Epithelial cell of esophagus (primary cell): ENCODE measurements around the gene LTB4R2.
"Not testable (repeated sequence)": the region's sequence is repeated elsewhere in the genome, so short reads cannot be mapped to it uniquely, and the experiment has no call there.

ENCODE experiments used
- DNase-seq: peaks from one replicate; pipeline ENCODE4 v3.0.0; 2010; ENCODE audit warnings: low read depth
- H3K4me3 ChIP-seq: 2 replicates; pipeline ENCODE4 v1.5.1; 2011; ENCODE audit warnings: mild to moderate bottlenecking, low read length, control low read depth
- TF ChIP-seq, protein P1 (sequence below): IDR thresholded peaks from 2 replicates; pipeline ENCODE4 v1.5.1; 2011; ENCODE audit warnings: low read depth, mild to moderate bottlenecking, low read length, control low read depth, inconsistent platforms; ENCODE audit not compliant: insufficient read depth; ENCODE audit errors: missing control alignments

Gene LTB4R2

DNA sequence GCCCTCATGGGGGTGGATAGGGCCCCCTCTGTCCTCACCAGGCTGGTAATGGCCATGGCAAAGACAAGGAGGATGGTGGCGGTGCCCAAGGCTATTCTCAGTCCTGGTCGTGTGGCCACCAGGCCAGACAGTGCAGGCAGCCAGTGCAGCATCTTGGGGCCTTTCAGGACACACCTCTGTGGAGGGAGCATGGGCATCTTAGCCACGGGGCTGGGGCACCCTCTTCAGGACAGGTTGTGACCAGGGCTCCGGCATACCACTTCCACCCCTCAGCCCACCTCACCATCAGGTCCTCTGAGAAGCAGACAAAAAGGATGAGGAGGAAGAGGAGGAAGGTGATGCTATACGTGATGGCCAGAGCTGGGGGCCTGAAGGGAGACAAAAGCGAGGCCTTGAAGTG, 14.1 kb downstream of the LTB4R2 start:
- no peak for DNase-seq
- TF ChIP-seq, protein P1, sequence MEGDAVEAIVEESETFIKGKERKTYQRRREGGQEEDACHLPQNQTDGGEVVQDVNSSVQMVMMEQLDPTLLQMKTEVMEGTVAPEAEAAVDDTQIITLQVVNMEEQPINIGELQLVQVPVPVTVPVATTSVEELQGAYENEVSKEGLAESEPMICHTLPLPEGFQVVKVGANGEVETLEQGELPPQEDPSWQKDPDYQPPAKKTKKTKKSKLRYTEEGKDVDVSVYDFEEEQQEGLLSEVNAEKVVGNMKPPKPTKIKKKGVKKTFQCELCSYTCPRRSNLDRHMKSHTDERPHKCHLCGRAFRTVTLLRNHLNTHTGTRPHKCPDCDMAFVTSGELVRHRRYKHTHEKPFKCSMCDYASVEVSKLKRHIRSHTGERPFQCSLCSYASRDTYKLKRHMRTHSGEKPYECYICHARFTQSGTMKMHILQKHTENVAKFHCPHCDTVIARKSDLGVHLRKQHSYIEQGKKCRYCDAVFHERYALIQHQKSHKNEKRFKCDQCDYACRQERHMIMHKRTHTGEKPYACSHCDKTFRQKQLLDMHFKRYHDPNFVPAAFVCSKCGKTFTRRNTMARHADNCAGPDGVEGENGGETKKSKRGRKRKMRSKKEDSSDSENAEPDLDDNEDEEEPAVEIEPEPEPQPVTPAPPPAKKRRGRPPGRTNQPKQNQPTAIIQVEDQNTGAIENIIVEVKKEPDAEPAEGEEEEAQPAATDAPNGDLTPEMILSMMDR = no peak
- no peak overlapping the region for H3K4me3 ChIP-seq

DNA sequence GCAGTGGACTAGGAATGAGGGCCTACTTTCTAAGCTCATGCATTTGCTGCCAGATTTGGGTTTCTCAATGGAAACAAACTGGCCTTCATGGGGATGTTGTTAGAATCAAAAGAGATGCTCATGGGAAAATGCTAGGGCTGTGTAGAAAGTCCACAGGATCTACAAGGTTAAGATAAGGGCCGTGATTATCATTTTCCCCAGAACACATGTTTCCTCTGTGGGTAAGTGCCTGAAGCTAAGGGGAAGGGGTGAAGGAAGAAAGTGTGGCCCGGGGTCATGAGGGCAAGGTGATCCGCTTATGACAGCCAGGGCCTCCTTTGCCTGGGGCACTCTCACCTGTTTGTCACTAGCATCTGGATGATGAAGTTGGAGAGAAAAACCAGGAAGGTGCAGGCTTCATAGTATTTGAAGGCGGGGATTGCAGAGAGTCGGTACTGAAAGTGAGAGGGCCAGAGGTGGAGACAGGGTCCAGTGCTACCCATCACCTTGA, 15.1 kb downstream of the LTB4R2 start:
- no peak for DNase-seq
- TF ChIP-seq, protein P1 = no peak
- no peak overlapping the region for H3K4me3 ChIP-seq

DNA sequence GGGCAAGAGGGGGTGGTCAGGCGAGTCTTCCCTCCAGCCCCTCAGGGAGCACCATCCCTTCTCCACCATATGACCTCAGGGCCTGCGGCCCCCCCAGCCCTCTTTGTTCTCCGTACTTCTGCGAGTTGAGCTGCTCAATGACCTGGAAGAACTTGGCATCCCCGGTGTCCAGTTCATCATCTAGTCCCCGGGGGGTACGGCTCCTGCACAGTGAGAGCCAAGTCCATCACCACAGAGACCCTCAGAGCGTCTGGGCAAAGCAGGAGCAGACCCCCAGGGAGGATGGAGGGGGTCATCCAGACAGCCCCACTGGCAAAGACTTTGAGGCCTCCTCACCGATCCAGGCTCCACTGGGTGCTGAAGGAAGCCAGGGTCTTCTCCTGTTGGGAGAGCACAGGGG, 16.0 kb downstream of the LTB4R2 start:
- TF ChIP-seq, protein P1 = no peak
- DNase-seq = no peak
- H3K4me3 ChIP-seq = no peak overlapping the region

DNA sequence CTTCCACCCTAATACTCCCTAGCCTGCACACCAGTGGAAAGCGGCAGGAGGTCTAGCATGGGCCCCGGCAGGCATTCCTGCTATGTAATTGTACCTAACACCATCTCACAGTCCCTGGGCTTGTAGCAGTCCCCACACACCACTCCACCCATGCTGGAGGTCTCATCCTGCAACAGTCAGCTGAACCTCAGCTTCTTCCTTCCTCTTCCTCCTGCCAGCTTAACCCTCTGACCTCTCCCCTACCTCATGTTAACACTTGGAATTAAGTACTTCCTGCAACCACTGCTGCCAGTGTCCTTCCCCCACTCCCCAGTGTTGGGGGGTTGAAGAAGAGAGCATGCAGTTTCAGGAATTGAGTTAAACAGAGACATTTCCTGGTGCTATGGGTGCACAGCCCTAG, 17.4 kb downstream of the LTB4R2 start:
- no peak for DNase-seq
- TF ChIP-seq, protein P1 = no peak
- no peak overlapping the region for H3K4me3 ChIP-seq

DNA sequence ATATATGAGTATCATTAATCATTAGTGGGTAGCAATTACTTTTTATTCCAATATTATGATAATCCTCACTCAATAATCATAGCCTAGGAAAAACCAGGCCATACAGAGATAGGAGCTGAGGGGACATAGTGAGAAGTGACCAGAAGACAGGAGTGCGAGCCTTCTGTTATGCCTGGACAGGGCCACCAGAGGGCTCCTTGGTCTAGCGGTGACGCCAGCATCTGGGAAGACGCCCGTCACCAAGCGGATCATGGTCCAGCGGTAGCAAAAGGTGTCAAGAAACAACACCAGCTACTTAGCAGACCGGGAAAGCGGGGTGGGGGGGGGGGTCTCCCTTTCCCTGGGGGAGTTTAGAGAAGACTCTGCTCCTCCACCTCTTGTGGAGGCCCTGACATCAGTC, 18.0 kb downstream of the LTB4R2 start:
- not testable (repeated sequence) for H3K4me3 ChIP-seq, DNase-seq
- TF ChIP-seq, protein P1 = peak; percentile 39

DNA sequence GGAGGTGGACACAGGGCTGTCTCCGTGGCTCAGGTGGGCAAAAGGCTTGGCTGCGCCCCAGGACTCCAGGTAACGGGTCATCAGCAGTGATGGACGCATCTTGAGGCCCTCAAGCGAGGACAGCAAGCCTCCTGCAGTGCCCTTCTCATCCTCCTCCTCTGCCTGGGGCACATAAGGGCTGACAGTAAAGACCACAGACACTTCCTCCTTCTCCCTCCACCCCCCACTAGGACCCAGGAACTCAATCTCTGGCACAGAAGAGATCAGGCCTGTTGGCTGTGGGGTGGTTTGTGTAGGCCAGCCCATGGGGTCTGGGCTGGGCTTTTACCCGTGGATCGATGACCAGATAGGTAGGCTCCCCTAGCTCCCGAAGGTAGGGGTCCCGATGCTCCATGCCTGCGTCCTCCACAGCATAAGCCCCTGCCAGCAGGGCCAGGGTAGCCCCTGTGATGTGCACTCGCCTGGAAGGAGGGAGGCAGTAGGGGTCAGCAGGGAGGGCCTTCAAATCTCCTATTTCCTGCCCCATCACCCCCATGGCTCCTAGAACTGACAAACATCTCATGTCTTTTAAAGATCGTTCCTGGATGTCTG, 19.2 kb downstream of the LTB4R2 start:
- DNase-seq = no peak
- no peak overlapping the region for H3K4me3 ChIP-seq
- TF ChIP-seq, protein P1 = no peak

DNA sequence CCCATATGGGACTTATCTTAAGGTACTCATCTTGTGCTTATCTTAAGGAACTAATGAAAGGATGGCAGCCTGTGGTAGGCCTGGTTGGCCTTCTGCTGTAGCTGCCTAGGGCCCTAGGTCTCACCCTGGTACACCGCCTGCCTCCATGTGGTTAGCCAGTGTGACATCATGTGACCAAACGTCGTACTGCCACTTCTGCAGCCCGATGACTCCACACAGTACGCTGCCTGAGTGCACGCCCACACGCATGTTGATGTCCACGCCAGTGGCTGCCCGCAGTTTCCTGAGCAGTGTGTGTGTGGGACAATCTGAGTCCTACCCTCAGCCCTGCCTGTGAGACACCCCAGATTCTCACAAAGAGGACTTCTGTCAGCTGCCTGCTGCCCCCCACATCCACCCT, 19.8 kb downstream of the LTB4R2 start:
- no peak for DNase-seq
- H3K4me3 ChIP-seq = no peak overlapping the region
- TF ChIP-seq, protein P1 = no peak
